GM19397 (cell line): ENCODE results near the gene APBA2.

ENCODE experiments used
- ATAC-seq: cut with Tn5 transposase; IDR thresholded peaks from one replicate; pipeline ENCODE4 v1.9.1; 2021; ENCODE audit warnings: mild to moderate bottlenecking, moderate library complexity; ENCODE audit not compliant: unreplicated experiment

Gene APBA2

DNA sequence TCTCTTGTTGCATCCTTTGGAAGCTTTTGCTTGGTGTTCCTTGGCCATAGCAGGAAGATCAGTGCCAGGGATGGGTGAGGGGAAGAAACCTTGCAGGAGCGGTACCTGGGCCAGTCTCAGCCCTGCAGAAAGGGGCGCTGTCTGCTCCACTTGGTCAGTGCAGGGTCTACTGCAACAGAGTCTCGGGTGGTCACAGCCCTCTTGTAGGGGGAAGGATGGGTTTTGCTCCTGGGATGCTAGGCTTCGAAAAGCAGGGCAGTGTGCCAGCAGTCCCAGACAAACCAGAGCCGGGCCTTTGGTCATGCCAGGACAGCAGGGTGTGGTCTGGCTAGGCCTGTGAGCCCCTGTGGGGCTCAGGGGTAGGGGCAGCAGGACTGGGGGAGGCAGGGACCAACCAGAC lies 186.7 kb downstream of the APBA2 start:
- ATAC-seq, result no peak

DNA sequence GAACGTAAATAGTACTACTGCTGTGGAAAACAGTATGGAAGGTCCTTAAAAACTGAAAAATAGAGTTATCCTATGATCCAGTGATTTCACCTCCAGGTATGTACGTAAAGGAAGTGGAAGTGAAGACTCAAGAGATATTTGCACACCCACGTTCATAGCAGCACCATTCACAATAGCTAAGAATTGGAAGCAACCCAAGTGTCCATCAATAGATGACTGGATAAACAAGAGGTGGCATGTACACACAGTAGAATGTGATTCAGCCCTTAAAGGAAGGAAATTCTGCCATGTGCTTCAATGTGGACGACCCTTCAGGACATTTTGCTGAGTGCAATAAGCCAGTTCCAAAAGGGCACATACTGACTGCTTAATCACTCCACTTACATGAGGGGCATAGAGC lies 188.3 kb downstream of the APBA2 start:
- ATAC-seq, result no peak

DNA sequence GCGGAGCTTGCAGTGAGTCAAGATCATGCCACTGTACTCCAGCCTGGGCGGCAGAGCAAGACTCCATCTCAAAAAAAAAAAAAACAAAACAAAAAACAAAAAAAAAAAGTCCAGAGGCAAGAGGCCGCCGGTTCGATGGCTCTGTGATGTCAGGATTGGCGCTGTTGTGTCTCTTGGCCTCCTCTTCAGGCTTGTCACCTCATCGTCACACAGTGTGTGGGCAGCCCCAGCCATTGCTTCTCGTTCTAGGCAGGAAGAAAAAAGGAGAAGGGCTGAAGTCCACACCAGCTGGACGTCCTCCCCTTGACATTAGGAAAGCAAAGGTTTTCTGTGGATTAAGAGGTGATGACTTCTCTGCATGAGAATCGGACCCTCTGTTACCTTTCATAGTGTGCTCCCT lies 192.8 kb downstream of the APBA2 start:
- no peak for ATAC-seq

DNA sequence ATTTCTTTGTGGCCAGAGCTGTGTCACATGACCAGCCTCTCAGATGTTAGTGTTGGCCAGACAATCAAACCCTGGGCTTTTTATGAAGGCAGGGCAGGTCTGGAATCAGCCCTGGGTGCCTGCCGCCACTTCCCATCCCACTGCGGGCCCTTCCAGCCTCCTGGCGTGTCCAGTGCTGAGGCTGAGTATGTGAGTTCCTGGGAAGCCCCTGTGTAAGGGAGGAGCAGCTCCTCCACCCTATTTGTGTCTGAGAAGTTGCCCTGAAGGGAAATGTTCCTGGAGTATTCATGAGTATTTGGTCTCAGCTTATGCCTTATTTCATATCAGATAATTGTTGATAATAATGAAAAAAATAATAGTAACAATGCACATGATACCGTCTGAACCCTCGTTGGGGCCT lies 193.7 kb downstream of the APBA2 start:
- ATAC-seq, result no peak

DNA sequence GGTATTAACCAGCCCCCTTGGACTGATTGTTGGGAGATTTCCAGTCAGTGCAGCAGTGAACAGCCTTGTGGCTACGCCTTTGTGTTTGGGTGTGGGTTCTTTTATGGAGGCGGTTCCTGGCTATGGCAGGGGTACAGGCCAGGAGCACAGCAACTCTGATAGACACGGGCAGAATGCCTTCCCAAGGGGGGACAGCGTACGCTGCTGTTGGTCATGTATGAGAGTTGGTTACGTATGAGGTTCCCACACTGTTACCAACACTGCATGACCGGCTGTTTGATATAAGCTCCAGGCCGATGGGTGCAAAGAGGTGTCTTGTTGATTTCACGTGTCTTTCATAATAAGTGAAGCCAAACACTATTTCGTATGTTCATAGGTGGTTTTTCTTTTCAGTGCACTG lies 196.0 kb downstream of the APBA2 start:
- no peak for ATAC-seq

DNA sequence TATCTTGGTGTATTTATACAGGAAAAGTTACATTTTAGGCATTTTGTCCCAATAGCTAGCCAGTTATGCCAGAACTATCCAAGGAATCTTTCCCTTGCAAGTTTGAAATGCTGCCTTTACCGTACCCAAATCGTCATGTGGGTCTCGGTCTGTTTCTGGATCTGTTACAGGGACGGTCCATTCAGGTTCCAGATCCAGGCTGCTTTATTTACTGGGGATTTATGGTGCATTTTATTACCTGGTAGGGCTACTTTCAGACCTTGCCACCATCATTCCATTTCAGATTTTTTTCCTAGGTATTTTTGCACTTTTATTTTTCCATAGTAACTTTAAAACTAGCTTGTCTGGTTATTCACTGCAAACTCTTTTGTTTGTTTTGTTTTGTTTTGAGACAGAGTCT lies 197.4 kb downstream of the APBA2 start:
- ATAC-seq, result no peak

DNA sequence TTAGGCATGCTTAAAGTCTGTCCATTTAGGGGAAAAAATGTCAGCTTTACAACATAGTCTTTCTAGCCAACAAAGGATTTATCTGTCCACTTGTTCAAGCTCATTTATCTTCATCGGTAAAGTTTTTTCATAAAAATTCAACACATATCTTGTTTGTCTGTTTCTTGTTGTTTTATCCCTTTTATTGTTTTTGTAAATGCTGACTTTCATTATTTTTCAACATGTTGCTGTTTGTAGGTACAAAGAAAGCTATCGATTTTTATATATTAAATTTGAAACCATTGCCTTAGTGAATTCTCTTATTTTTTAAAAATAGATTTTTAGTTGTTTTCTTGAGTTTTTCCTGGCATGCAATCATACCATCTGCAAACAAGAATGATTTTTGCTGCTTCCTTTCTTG lies 198.1 kb downstream of the APBA2 start:
- ATAC-seq, result no peak

DNA sequence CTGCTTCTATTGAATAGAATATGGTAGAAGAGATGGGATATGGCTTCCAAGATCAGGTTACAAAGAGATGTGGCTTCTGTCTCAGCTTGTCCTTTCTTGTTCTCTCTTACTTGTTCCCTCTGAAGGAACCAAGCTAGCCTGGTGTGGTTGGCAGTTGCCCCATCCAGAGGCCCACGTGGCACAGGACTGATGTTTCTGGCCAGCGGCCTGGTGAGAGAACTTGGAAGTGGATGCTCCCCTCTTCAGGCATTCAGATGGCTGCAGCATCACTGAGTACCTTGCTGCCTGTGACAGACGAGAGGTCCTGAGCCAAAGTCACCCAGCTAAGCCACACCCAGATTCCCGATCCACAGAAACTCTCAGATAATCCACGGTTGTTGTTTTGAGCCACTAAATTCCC lies 200.2 kb downstream of the APBA2 start:
- ATAC-seq, result no peak

DNA sequence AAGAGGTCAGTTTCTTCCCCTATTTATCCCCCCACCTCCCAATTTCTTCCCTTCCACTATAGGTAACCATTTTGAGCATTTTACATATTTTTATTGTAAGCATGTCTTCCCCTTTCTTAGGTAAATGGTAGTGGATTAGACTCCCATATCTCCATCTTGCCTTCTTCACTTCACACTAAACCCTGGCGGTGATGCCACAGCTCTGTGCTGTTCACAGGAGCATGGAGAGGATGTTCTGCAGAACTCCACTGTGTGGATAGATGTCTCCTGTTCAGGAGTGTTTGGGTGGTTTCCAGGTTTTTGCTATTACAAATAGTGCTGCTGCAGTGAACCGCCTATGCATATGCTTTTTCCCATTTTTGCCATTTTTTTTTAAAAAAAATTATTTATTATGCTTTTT lies 201.1 kb downstream of the APBA2 start:
- no peak for ATAC-seq

DNA sequence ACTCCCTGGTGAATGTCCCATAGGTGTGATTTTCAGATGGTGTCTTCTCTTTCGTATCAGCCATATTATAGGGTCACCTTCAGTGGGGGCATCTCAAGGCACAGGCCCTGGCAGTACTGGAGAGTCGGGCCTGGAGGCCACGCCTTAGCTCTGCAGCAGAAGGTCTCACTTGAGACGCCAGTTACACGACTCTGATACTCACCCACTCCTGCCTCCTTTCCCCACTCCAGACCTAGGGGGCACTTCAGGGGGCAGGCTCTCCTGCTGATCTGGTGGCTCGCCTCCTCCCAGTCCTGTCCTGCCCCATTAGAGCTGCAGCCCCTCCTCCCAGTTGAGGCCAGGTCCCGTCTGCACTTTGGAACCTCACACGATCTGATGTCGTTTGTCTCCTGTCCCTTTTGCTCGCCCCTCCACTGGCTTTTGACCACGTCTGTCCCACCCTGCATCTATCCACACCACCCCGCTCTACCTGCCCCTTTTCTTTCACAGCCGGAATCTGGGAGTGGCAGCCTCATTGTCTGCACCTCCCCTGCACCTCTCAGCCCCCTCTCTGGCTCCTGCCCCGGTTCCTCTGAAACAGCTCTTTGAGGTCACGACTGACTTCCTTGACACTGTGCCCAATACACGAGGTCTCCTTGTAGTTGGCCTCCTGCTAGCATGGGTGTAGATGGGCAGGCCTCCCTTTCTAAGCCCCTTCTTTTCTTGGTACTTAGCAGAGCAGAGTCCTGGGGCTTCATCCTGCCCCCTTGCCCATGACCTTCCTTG lies 201.9 kb downstream of the APBA2 start:
- no peak for ATAC-seq

DNA sequence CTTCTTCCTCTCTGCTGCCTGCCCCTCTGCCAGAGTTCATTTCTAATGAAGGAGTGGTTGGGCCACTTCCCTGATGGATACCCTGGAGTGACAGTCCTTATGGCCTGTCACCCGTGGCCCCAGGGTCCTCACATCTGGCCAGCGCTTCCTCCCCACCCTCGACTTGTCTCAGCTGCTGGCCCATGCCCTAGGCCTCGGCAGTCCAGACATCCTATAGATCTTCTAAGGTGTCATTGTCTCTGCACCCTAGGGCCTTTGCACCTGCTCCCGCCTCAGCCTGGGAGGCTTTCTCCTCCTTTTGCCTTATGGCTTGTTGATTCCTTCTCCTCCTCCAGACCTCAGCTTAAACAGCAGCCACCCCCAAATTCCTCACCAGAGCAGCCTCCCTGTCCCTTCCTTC lies 202.9 kb downstream of the APBA2 start:
- no peak for ATAC-seq

DNA sequence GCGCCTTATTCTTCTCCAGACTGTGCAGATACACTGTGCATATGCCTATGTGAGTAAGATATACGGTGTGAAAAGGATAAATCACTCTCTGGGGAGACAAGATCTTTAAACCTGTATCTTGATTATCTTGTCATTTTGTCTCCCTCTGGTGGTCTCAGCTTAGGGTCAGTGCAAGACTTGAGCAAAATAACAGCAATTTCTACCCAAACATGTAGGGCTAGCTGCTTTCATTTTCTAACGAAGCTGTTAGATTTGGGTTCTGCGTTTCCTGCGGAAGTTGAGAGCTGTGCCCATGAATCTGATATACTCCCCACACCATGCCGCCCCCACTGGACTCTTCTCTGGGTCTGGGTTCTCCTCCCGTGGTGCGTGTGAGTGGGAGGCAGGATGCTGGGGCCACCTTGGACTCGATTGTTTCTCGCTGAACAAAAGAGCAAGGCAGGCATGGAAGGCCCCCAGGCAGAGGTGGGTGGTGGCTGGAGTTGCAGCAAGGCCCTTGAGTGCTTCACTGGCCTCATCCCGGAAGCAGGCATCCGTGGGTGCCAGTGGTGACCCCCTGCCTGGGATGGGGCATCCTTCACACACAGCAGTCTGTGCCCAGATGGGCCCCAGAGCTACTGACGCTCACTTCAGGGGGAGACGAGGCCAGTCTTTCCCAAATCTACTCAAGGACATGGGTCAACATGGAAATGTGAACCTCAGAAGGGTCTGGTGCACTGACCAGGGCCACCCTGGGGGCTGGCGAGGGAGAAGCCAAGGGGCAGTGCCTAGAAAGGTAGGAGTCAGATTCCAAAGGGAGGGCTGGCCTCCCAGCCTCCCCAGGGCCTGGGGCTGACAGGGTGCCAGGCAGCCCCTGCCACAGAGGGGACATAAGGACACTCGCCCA lies 204.2 kb downstream of the APBA2 start:
- no peak for ATAC-seq

DNA sequence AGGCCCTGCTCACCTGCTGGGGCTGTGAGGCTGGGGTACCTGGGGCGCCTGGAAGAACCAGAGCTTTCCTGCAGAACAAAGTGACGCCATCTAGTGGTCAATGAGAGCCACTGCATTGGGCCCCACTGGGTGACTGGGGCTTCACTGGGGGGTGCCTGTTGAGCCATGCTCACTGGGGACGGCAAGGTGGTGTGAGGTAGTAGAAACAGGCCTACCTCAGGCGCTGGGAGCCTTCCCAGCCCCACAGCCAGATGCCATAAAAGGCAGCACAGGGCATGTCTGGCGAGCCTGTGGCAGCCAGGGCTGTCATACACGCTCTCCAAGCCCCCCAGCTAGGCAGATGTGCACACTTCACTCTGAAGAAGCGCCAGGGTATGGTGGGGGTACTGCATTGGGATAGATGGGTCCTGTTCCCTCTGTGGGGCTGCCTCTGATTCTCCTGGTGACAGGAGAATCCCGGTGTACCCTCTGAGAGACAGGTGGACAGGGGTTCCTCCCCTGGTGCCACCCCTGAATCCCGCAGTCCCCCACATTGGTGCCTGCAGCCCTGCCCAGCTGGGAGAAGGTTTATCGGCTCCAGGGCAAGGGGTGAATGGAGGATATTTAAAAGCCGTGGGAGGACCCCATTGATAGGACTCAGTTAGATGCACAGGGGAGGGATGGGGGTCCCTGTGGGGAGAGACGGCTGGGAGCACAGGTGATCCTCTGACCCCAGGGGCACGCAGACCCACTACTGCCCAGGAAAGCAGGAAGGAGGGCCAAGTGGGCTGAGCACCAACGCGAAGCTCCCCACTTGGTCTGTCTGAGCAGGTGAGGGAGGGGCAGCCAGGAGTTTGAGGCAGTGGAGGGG lies 205.1 kb downstream of the APBA2 start:
- ATAC-seq, result no peak

DNA sequence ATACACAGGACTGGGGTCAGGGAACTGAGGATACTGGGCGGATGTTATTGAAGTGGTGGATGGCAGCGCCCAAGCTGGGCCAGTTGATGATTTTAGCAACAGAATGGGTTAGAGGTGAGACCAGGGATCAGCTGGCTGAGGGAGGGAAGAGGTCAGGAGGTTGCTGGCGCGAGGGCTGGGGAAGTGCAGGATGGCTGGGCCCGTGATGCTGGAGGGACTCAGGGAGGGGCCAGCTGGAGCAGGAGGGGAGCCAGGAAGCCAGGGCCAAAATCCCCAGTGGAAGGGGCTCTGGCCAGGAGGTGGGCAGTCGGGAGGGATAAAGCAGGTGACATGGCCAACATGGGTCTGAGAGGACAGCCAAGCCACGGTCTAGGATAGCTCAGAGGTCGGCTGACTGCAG lies 205.9 kb downstream of the APBA2 start:
- no peak for ATAC-seq

DNA sequence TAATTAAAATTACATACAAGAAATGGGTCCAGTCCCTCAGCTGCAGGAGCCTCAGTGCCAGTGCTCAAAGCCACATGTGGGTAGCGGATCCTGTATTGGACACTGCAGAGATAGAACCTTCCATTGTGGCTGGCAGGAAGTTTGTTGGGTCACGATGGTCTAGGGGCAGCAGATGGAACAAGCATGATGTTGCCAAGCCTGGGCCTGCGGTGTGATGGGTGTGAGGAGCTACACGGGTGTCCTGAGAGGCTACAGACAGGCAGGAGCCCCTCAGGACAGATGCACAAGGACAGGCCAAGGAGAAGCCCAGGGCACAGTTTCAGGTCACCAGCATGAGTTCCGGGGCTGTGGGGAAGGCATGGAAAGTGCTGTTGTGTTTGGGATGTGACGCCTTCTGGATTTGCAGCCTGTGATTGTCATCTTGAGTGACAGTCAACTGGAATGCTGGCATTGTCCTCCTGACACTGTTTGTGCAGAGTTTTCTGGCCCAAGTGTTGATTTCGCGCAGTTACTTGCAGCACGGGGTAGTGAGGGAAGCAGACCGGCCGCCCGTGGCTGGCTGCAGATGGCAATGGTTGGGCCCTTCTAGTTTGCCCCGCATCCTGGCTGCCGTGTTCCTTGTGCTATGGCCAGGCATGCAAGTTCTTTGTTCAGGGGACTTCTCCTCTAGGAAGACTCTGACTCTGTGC lies 206.7 kb downstream of the APBA2 start:
- ATAC-seq, result no peak

DNA sequence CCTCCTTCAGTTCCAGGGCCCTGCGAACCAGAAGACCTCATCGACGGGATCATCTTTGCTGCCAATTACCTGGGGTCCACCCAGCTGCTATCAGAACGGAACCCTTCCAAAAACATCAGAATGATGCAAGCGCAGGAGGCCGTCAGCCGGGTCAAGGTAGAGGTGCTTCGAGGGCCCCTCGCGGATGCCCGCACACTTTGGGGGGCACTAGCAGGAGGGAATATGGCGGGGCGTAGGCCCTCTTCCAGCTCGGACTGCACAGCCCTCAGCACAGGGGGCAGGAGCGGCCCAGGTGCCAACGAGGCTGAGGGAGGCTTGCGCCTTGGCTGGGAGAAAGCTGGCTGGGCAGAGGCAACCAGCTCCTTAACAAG lies 207.3 kb downstream of the APBA2 start:
- ATAC-seq, result no peak

DNA sequence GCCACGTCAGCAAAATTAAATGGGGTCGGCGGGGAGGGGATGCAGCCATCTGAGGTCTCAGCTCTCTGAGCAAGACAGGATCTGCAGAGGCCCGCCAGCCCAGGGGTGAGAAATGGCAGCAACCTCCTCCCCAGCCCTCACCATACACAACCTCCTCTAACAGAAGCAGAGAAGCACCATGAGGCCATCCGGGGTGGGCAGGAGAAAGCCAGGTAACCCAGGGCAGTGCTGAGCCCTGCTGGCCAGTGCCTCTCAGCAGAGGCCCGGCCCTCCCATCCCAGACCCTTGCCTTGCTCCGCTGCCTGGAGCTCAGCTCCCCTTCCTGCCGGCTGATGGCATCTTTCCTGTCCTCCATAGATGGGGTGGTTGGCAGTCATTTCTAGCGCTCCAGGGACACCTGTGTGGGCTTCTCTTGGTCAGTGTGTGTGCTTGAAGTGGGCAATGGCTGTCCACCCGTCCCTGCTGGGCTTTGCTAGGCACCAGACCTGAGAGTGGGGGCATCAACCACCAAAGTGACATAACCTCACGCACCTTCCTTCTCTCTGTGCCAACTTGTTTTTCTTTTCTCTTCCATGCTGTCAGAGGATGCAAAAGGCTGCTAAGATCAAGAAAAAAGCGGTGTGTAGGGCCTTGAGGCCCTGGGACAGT lies 208.0 kb downstream of the APBA2 start:
- no peak for ATAC-seq

DNA sequence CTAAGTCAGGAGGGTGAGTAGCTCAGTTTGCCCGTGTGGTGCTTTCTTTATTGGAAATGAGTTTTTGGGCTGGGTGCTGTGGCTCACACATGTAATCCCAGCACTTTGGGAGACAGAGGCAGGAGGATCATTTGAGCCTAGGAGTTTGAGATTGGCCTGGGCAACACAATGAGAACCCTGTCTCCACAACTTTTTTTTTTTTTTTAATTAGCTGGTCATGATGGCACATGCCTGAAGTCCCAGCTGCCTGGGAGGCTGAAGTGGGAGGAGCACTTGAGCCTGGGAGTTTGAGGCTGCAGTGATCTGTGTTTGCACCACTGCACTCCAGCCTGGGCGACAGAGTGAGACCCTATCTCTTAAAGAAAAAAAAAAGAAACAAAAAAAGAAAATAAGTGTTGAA lies 208.9 kb downstream of the APBA2 start:
- no peak for ATAC-seq

DNA sequence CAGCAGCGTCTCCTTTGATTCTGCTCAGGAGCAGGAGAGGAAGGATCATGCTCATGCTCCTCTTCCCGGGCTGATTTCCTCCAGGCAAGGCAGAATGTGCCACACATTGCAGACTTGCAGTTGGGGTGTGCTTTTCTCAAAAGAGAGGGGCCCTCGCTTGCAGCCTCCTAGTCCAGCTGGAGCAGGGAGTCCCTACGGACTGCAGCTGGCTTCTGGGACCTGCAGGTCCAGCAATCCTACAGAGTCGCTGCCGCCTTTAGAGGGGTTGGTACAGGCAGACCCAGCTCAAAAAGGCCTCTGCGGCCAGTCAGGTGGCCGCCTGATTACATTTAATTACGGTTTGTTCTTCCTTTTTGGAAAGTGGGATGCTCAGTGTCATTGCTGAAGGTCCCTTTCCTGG lies 210.0 kb downstream of the APBA2 start:
- ATAC-seq, result no peak

DNA sequence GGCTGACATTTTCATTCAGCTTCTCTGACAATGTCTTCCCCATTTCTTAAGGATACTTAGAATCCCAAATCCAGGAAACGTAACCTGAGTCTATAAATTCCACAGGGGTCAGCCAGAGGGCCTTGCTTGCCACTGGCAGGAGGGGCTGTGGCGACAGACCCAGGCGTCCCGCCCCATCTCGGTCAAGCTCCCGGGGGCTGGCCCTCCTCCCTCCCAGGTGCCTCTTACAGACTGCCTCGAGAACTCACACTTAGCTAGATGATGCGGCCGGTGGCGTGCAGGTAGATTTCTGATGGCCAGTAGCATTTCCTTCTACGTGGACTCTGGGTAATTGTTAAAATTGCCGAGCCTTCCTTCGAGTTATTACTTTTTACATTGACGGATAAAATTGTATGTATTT lies 211.4 kb downstream of the APBA2 start:
- ATAC-seq, result no peak
